Effector CD8-positive, alpha-beta T cell (primary cell): ENCODE measurements around the gene IFNL4.
A peak's percentile ranks its signal among the peaks of the same experiment; 100 is the strongest.
"Not testable (repeated sequence)": the region's sequence is repeated elsewhere in the genome, so short reads cannot be mapped to it uniquely, and the experiment has no call there.

ENCODE experiments used
- DNase-seq: peaks from one replicate; lab custom pipeline; 2025; lab: John Stamatoyannopoulos, UW

Gene IFNL4

GRCh38 chr19:39257227-39257626 is 8.6 kb upstream of the IFNL4 start:
- DNase-seq, result no peak

DNA sequence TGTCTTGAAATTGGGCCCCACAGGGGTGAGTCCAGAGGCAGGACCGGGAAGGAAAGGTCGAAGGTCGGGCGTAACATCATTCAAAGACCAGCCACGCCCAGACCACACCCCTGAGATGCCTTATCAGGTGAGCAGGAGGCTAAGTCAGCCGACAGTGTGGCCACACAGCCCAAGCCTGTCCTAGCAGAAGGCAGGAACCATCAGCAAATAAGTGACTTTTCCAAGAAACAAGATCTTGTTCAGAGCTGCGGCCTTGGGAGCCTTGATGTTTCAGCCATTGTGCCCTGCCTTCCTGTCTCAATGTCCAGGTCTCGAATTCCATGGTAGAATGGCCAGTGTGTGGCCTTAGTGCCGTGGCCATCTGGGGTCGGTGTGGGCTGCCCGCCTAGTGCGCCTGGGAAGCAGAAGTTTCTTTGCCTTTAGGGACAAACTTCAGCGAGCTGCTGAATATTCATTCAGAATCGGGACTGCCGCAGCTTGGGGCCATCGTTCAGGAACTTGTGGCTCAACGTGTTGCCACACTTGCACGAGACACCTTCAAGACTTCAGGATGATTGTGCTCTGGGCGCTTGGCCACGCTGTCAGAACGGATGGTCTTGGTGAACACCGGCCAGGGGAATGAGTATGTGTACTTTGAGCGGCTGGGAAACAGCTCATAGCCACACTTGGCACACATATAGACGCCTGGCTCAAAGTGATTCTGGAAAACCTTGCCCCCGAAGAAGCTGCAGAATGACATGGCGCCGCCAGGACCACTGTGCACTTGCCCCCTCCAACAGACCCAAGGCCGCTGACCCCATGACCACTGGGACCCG is 6.1 kb upstream of the IFNL4 start:
- no peak for DNase-seq

DNA sequence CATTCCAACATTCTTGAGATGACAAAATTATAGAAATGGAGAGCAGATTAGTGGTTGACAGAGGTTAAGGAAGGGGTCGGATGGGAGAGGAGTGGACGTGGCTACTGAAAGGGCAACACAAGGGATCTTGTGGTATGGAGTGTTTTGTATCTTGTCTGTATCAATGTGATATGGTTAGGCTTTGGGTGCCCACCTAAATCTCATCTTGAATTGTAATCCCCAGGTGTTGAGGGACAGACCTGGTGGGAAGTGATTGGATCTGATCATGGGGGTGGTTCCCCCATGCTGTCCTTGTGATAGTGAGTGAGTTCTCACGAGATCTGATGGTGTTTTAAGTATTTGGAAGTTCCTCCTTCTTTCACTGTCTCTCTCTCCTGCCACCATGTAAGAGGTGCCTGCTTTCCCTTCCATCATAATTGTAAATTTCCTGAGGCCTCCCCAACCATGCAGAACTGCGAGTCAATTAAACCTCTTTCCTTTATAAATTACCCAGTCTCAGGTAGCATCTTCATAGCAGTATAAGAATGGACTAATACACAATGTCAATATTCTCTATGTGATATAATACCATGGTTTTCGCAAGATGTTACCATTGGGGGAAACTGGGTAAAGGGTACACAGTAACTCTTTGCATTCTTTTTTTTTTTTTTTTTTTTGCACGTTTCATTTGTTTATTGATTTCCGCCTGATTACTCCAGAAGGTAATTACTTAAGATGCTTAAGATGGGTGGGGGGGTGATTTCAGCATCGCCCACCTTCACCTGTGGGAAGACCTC is 4.9 kb upstream of the IFNL4 start:
- DNase-seq, result no peak

DNA sequence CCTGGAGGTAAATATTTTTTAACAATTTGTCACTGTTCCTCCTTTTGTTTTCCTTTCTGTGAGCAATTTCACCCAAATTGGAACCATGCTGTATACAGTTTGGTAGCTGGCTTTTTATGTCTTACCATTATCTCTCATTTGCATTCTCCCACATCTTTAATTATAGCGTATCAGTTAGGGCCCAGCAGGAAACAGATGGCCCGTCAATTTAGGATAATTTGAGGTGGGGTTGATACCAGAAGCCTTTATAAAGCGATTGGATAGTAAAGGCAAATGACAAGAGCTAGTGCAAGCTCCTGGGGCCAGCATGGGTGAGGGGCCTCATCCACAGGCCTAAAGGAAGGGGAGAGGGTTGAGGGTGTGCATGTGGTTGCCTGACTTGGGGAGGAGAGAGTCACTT is 3.8 kb upstream of the IFNL4 start:
- DNase-seq, result no peak

GRCh38 chr19:39251846-39252245 is 3.2 kb upstream of the IFNL4 start:
- no peak for DNase-seq

- no peak for DNase-seq
Measured at GRCh38 chr19:39251081-39251480, 2.4 kb upstream of the IFNL4 start.

- DNase-seq, result no peak
Measured at GRCh38 chr19:39247701-39248664, 673 bp downstream of the IFNL4 start.

DNA sequence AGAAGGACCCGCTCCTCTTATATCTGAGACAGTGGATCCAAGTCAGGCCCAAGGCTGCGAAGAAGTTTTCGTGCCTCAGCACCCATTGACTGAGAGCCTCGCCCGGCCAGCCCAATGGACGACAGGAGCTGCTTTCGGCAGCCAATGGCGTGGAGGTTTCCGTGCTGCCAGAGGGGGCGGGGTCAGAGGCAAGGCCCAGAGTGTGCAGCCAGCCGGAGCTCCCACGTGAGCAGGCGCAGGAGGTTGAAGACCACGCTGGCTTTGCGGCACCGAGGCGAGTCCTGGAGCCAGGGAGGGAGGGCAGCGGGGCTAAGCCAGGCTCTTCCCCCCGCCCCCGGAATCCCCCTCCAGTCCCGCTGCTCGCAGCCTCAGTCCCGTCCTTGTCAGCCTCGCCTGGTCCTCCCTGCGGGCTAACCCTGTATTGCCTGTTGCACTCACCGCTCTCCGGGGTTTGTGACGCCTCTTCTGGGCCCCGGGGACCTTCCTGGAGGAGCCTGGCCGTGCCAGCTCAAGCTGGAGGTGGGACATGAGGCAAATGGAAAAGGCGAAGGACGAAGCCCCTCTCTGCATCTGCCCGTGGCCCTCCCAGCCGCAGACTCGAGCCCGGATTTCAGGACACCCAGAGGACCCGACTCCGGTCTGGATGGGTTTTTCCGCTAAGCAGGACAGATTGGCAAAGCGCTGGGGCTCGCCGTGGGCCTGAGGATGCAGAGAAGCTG is 1.5 kb downstream of the IFNL4 start:
- DNase-seq, result no peak

- not testable (repeated sequence) for DNase-seq
Measured at GRCh38 chr19:39245166-39245565, 3.5 kb downstream of the IFNL4 start.

GRCh38 chr19:39244410-39245100 is 4.1 kb downstream of the IFNL4 start, which contains the start of gene IFNL3:
IFNL3 (minus strand) TSS chr19:39245006; CDS start chr19:39244967, 39 bp downstream.
- DNase-seq, result not testable (repeated sequence)

- DNase-seq, result not testable (repeated sequence)
Measured at GRCh38 chr19:39243741-39244140, 4.9 kb downstream of the IFNL4 start.

- DNase-seq, result no peak
Measured at GRCh38 chr19:39240421-39240820, 8.2 kb downstream of the IFNL4 start.

GRCh38 chr19:39238944-39239343 is 9.7 kb downstream of the IFNL4 start:
- DNase-seq, result no peak

- no peak for DNase-seq
Measured at GRCh38 chr19:39238209-39238608, 10.4 kb downstream of the IFNL4 start.

- peak; percentile 13 for DNase-seq
Measured at GRCh38 chr19:39237200-39238184, 11.2 kb downstream of the IFNL4 start.

DNA sequence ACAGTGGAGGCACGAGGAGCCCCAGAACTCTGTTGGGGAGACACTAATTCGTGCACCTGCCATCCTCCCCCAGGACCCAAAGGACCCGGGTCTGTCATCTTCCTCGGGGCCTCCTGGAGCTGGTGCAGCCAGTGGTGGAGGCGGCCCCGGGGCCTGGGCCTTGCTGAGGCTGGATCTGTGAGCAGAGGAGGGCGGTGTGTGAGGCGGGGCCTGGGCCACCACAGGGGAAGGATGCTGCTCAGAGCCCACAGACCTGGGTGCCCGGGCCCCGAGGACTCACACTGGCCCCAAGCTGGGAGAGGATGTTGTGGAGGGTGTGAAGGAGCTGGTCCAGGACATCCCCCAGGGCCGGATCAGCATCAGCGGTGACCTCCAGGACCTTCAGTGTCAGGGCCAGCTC is 12.1 kb downstream of the IFNL4 start:
- no peak for DNase-seq

- DNase-seq, result no peak
Measured at GRCh38 chr19:39232708-39233107, 15.9 kb downstream of the IFNL4 start.

GRCh38 chr19:39230096-39230764 is 18.4 kb downstream of the IFNL4 start:
- no peak for DNase-seq

DNA sequence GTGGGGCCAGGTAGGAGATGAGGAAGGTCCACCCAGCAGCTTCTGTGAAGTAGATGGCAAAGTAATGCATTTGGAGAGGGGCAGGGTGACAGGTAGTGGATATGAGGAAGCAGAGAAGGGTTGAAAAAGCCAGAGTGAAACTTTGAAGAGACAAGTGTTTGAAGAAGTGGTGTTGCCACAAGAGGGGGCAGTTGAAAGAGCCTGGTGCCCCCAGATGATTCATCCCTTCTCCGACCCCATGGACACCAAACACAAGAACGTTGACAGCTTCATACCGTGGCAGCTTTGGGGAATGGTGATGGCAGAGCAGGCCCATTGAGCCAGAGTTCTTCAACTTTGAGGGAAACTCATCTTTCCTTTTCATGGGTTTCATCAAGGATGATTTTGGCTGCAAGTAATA is 23.7 kb downstream of the IFNL4 start:
- no peak for DNase-seq
